Spleen (tissue), 7 donors: ENCODE results near the gene ATG7.
"Not testable (repeated sequence)": the region's sequence is repeated elsewhere in the genome, so short reads cannot be mapped to it uniquely, and the experiment has no call there.

Source experiments
- CTCF ChIP-seq, 11 experiments: fragments of 200-600 bp in 7 of 11; fragments of 450-650 bp in 4 of 11; sonication (generic) in 4 of 11; IDR thresholded peaks in 8 of 11; conservative IDR thresholded peaks in 3 of 11; 1 replicate in 7 of 11; 2 replicates in 4 of 11; pipeline versions ENCODE4 v1.4.0 to v1.8.0; 2016 to 2021; ENCODE audit warnings: antibody characterized with exemption in 11 of 11, inconsistent platforms in 4 of 11, mild to moderate bottlenecking in 1 of 11
- POLR2A ChIP-seq, 3 donors: fragments of 450-650 bp; IDR thresholded peaks; one replicate each; pipeline ENCODE4 v1.5.1; 2017; ENCODE audit warnings: antibody characterized with exemption in 3 of 3, mild to moderate bottlenecking in 1 of 3
- POLR2AphosphoS5 ChIP-seq, 3 donors: sonication (generic); formaldehyde crosslinking; IDR thresholded peaks; one replicate each; pipeline ENCODE4 v1.5.1; 2017; ENCODE audit warnings: antibody characterized with exemption in 3 of 3
- donor health status: DM: no; HTN: no; CAD: no; lungs with moderate emphysema.
- donor health status: DM: no; HTN: no; CAD: no.
- donor health status: DM: no; HTN: no; CAD: no.

GRCh38 chr3:11526121-11526520 lies 253.9 kb downstream of the ATG7 start:
- TF ChIP-seq POLR2A (IDR thresholded peaks at IDR 0.05); POLR2AphosphoS5 (IDR thresholded peaks at IDR 0.05); CTCF (IDR thresholded peaks at IDR 0.05 in 8 of 11, conservative IDR thresholded peaks at IDR 0.05 in 3 of 11): not testable (repeated sequence)
